ENCODE data around the gene COL6A1.

COL6A1 gene

DNA sequence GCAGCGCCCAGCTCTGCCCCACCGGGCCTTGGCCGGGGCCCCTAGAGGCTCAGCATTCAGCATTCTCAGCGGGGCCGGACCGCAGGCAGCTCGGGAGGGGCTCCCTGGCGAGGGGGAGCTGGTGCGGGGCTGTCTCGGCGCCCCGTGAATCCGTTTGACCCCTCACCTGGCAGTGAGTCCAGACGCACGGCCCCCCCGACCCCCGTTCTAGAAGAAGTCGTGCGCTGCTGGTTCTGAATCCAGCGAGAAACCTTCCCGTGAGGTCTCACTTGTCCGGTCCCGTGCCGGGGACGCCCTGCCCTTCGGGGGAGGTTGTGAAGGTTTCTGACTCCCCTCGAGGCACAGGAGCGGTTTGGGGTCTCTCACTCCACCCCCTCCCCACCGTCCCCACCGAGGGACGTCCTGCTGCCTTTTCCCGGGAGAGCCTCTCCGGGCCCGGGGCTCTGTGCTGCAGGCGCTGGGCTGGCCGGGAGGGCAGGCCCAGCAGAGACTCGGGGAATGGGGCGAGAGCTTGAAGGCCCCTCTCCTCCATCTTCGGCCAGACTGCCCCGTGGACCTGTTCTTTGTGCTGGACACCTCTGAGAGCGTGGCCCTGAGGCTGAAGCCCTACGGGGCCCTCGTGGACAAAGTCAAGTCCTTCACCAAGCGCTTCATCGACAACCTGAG lies 655 bp downstream of the COL6A1 start:
- peak; percentile 6 for DNase-seq (ENCODE audit: low spot score)

DNA sequence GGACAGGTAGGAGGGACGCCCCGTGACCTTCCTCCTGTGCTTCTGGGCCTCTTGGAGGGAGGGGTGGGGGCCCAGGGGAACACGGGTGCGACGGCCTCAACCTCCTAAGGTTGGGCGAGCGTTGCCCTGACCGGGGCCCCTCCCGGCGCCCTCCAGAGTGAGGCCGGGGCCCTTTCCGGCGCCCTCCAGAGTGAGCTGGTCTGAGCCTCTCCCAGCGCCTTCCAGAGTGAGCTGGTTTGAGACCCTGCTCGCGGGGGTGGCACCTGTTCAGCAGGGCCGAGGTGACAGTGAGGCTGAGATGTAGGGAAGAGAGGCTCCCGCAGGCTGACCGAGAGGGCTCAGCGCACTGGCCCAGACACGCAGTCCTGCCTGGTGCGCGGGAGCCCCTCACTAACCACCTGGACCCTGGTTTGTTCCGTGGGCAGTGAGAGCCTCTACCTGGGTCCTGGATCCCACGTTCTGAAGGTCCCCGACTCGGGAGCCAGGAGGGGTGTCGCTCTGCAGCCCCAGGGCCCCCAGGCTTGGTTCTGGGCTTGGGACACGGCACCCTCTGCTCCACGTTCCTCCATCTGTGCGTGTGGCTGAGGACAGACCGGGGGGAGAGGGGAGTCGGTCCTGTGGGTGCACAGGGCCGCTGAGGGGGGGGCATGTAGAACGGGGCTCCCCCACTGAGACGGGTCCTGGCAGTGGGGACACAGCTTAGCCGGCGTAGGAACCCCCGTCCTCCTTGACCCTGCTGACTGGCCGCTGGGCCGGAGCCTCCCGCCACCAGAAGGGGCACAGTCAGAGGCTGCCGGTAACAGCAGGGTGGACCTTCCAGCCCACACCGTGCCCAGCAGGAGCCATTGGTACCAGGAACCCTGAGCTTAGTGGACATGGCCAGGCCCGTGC lies 1.4 kb downstream of the COL6A1 start:
- peak; percentile 6 for DNase-seq (ENCODE audit: low spot score)

DNA sequence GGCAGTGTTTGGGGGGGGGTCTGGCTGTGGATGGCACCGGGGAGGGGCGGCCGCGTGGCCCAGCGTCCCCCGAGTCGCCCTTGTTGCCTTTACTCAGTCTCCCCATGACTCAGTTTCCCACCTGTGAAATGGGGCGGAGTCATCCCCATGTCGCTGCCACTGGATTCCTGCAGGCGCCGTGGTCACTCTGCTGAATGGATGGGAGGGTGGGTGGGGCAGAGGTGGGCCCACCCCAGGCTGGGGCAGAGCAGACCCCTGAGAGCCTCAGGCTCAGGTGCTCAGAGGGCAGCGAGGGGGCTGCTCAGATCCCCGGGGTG lies 2.0 kb downstream of the COL6A1 start:
- DNase-seq (ENCODE audit: low spot score): no peak

DNA sequence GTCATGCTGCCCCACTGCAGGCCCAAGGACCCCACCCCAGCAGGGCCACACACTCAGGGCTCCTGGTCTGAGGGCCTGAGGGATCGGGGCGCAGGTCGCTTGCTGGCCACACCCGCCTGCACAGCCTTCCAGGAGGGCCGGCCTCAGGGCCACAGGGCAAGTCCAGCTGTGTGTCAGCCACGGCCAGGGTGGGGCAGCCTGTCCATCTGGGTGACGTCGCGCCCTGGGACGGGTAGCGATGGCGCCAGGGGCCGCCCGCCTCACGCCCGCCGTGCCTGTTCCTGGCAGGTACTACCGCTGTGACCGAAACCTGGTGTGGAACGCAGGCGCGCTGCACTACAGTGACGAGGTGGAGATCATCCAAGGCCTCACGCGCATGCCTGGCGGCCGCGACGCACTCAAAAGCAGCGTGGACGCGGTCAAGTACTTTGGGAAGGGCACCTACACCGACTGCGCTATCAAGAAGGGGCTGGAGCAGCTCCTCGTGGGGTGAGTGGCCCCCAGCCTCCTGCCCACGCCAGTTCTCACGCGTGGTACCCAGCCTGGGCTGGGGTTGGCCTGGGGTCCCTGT lies 2.5 kb downstream of the COL6A1 start:
- DNase-seq (ENCODE audit: low spot score): no peak

DNA sequence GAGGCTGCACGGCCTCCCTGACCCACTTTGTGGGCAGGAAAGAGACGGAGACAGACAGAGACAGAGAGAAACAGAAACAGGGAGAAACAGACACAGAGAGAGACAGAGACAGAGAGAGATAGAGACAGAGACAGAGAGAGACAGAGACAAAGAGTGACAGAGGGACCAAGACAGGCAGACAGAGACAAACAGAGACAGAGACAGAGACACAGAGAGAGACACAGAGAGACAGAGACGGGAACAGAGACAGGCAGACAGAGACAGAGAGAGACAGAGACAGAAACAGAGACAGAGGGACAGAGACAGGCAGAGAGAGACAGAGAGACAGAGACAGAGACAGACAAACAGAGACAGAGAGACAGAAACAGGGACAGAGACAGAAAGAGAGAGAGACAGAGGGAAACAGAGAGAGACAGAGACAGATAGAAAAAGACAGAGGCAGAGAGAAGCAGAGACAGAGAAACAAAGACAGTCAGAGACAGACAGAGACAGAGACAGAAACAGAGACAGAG lies 3.1 kb downstream of the COL6A1 start:
- DNase-seq (ENCODE audit: low spot score): no peak

DNA sequence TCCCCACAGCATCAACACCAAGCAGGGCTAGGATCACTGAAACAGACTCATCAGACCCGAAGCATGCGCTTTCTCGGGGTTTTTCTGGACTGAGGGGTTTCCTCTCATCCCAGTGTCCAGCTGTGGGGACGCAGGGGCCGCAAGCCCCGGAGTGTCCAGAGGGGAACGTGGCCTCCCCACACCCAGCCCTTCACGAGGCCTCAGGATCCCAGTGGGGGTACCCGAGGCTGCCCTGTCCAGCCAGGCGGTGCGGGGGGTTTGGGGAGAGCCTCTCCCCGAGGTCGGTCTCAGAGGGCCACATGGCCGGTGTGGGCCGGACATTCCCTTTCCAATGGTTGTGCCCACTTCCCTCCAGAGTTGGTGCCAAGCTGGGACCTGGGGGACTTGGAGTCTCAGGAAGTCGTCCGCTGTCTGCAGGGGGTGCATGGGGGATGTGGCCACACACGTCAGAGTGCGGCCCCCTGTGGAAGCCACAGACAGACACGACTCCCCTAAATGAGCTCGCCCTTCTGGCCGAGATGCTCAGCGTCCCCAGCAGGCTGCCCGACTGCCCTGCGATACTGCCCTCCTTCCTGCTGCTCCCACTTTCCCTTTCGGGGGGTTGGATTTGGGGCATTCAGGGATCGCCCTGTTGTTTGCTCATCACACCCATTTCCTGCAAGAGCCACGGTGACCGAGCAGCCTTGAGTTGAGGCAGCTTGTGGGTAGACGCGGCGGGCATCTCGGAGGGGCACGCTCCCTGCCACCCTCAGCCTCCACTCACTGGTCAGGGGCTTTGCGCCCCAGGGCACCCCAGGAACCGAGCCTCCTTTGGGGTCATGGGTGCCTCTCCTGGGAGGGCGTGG lies 4.1 kb downstream of the COL6A1 start:
- no peak for DNase-seq (ENCODE audit: low spot score)

DNA sequence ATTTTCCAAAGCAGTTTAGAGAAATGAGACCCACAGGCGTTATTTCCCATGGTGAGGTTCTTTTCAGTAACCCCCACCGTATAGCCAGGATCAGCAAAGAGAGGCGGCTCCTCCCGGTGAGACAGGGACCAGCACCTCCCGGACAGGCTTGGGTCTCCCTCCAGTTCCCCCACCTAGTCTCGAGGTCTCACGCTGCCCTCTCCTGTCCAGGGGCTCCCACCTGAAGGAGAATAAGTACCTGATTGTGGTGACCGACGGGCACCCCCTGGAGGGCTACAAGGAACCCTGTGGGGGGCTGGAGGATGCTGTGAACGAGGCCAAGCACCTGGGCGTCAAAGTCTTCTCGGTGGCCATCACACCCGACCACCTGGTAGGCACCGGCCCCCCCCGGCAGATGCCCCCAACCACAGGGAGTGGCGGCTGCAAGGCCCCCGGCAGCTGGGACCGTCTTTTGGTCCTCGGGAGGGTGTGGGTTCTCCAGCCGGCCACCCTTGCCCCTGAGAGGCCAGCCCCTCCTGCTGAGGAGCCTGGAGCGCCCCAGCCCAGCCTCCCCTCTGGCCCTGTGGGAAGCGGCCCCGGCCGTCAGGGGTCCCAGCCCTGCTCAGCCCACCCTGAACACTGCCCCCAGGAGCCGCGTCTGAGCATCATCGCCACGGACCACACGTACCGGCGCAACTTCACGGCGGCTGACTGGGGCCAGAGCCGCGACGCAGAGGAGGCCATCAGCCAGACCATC lies 4.9 kb downstream of the COL6A1 start:
- no peak for DNase-seq (ENCODE audit: low spot score)

DNA sequence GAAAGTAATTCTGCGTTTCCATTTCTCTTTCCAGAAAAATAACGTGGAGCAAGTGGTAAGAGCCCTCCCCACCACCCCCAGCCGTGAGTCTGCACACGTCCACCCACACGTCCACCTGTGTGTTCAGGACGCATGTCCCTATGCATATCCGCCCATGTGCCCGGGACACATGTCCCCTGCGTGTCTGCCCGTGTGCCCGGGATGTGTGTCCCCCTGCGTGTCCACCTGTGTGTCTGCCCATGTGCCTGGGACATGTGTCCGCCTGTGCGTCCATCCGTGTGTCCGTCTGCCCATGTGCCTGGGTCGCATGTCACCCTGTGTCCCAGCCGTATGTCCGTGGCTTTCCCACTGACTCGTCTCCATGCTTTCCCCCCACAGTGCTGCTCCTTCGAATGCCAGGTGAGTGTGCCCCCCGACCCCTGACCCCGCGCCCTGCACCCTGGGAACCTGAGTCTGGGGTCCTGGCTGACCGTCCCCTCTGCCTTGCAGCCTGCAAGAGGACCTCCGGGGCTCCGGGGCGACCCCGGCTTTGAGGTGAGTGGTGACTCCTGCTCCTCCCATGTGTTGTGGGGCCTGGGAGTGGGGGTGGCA lies 5.6 kb downstream of the COL6A1 start:
- DNase-seq (ENCODE audit: low spot score): no peak

DNA sequence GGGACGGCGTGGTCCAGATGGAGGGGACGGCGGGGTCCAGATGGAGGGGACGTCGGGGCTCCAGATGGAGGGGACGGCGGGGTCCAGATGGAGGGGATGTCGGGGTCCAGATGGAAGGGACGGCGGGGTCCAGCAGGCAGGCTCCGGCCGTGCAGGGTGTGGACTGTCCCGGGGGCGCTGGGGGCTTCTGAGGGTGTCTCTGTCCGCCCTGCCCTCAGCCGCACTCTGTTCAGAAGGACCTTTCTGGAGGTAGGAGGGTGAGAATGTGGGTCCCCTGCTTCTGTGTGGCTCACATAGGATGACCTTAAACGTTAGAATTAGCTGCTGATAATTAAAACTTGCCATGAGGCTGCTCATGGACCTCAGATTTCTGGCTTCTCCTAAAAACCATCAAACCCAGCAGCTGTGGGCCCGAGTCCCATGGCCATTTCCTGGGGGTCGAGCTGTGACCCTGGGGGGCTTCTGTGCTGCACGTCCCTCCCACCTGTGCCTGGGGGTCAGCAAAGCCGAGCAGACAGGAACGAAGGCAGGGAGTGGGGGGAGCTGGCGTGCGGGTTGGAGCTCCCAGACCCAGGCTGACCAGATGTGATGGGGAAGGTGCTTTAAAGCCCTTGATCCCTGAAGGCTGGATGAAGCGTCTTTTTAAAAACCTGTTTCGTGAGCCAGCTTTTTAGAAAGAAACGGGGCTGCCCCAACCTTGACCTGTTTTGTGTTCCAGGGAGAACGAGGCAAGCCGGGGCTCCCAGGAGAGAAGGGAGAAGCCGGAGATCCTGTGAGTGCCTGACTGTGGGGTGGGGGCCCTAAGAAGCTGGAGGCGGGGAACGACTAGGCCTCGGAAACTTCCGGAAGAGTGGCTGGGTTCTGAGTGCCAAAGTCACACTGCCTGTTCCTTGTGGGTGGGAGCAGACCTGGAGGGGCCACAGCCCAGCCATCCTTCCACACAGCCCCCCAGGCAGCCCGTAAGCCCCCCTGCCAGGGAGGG lies 7.1 kb downstream of the COL6A1 start:
- DNase-seq (ENCODE audit: low spot score): no peak

DNA sequence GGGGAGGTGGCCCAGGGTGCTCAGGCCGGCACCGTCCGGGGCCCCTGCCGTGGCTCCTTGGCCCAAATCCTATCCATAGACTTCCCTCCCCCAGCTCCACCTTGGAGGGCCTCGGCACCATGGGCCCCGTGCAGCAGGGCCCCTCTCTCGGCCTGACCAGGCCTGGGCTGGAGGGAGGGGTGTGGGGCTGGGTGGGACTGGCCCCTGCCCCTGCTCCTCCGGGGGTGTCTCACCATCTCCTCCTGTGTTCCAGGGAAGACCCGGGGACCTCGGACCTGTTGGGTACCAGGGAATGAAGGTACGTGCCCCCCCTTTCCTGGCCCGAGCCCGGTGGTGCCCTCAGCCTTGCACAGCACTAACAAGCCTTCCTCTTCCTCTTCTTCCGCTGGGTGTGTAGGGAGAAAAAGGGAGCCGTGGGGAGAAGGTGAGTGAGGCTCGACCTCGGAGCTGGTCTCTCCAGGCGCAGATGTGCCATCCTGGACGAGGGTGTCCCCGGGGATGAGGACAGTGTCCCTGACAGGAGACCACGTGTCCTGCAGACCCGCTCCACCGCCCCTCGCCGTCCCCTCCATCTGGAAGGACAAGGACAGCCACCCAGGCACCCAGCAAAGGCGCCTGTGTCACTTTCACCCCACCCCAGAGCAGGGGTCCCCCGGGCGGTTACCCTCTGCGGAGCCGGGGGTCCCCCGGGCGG lies 7.9 kb downstream of the COL6A1 start:
- no peak for DNase-seq (ENCODE audit: low spot score)

DNA sequence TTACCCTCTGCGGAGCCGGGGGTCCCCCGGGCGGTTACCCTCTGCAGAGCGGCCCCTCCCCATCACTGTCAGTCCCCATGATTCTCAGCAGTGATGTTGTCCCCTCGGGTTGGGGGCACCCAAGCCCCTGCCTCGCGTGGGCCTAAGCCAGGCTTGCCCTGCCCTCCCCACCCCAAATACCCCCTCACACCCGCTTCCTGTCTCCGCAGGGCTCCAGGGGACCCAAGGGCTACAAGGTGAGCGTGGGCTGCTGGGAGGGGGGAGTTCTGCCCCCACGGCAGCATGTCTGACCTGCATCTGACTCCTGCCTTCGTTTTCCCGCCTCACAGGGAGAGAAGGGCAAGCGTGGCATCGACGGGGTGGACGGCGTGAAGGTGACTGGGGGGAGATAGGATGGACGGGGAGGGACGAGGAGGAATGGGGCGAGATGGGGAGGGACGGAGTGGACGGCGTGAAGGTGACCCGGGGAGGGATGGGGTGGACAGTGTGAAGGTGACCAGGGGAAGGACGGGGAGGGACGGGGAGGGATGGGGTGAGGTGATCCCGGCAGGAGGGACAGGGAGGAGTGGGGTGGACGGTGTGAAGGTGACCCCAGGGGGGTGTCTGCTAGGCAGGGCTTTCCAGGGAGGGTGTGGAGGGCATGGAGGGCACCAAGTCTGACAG lies 8.6 kb downstream of the COL6A1 start:
- no peak for DNase-seq (ENCODE audit: low spot score)

DNA sequence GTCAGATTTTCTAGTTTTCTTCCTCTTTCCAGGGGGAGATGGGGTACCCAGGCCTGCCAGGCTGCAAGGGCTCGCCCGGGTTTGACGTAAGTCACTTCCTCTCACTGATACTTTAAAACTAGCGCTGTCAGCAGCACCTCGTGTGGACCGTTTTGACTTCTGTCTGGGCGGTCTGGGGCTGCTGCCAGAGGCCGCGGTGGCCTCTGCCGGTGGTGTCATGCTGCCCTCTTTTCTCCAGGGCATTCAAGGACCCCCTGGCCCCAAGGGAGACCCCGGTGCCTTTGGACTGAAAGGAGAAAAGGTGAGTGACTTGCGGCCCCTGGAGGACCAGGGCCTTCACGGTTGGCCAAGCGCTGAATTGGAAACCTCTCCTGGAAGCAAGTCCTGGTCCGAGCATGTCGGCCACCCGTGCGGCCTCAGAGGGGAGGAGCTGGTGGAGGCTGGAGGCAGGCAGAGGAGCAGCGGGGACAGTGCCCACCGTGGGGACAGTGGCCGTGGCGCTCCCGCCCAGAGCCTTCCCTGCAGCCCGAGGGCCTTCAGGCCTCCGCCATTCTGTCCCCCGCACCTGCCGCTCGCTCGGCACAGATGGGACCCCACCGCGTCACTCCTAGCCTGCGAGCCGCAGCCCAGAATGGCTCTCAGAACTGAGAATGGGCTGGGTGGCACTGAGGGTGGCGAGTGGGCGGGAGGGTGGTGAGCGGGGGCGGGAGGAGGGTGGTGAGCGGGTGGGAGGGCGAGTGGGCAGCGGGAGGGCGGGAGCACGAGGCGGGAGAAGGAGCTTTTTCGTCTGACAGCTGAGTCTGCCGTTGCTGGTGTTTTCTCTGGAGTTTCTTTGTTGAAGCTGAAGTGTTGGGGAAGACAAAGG lies 9.4 kb downstream of the COL6A1 start:
- no peak for DNase-seq (ENCODE audit: low spot score)

DNA sequence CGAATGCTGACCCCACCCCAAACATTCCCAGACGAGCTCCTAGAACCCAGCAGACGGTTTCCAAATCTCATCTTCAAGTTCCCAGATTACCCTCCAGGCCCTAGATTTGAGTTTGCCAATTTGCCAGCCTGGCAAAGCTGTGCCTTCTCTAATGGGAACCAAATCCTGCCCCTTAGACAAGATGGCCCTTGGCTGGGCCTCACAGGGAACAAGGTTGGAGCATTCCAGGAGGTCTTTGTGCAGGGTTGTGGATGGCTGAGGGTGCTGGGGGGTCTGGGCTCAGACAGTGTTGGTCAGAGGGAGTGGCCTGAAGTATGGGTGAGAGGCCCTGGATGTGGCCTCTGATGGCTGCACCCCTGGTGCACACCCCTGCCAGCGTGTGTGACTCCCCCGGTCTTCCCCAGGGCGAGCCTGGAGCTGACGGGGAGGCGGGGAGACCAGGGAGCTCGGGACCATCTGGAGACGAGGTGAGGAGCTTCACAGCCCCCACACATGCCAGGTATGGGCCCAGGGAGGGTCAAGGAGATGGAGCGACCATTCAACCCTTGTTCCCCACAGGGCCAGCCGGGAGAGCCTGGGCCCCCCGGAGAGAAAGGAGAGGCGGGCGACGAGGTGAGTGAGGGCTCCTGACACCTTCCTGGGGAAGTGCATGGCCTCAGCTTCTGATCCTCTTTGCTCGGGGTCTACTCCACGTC lies 10.2 kb downstream of the COL6A1 start:
- no peak for DNase-seq (ENCODE audit: low spot score)

DNA sequence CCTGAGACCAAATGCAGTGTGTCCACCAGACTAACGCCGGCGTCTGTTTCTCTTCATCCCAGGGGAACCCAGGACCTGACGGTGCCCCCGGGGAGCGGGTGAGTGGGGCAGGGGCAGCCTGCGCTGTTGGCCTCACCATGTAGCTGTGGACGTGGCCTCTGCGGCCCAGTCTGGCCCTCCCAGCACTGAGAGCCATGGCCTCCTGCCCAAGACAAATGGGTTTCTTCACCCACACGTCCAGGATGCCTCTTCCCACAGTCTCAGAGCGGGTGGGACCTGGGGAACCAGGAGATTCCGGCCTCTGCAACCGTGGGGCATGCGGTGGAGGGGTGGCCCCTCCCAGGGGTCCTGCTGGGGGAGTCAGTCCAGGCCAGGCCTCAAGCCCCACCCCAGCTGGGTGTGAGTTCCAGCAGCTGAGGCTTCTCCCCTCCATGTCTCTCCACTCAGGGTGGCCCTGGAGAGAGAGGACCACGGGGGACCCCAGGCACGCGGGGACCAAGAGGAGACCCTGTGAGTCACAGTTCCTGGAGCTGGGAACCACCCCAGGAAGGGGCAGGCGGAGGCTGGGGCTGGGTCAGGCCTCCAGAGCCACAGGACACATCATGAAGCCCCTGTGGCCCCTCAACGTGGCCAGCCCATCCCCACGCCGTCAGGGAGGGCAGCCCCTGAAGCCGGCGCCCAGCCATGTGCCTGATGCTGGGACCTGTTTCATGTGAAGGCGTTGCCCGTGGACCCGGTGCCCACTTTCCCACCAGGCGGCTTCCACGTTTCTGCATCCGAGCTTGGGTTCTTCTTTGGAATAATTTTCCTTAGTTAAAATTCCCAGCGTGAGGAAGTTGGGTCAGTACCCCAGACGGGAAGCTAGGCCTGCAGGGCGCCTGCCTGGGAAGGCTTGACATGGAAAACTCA lies 11.0 kb downstream of the COL6A1 start:
- DNase-seq (ENCODE audit: low spot score): no peak

DNA sequence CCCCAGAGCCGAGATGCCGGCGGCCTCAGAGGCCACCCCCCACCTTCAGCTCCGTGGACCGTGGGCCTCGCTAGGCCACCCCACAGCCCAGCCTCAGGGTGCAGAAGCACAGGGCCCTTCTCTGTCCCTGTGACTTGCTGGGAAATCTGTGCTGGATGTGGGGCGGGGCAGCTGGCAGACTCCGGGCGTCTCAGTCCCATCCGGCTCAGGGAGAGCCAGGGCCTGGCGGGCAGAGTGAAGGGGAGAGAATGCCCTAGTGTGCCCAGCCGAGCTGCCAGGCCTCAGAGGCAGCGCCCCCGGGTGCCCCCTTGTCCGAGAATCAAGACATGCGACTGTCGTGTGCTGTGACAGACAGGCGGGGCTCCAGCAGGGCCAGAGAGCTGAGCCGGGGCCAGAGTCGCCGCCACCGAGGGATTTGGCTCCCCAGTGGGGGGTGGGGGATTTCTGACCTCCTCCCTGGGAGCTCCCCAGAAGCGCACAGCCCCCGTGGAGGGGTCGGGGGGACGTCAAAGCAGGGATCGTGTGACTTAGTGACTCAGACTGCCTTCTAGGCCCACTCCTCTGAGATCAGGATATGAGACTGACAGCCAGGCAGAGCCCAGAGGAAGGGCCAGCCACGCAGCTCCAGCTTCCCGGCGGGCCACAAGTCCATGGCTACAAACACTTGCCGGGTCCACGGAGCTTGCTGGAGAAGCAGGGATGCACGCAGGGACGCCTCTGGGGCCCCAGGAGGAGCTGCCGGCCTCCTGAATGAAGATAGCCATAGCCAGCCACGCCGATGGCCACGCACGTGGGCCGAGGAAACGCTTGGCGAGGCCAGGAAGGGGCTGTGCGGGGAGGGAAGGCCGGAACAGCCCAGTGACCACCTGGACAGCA lies 11.9 kb downstream of the COL6A1 start:
- no peak for DNase-seq (ENCODE audit: low spot score)

Measured in RKO (cell line).